NCI-H1092 (cell line): ENCODE measurements around the gene NEK6.

Experiments
- DNase-seq: peaks from one replicate; lab custom pipeline; 2025; lab: John Stamatoyannopoulos, UW

Gene NEK6

GRCh38 chr9:124354346-124355038 lies 96.7 kb downstream of the NEK6 start:
- no peak for DNase-seq

- no peak for DNase-seq
Observed at GRCh38 chr9:124355039-124355940, 97.5 kb downstream of the NEK6 start.

- DNase-seq, result no peak
Observed at GRCh38 chr9:124355941-124356744, 98.4 kb downstream of the NEK6 start.

- no peak for DNase-seq
Observed at GRCh38 chr9:124356745-124357390, 99.1 kb downstream of the NEK6 start.

- no peak for DNase-seq
Observed at GRCh38 chr9:124357721-124358361, 100.1 kb downstream of the NEK6 start.

- DNase-seq, result no peak
Observed at GRCh38 chr9:124358631-124359030, 100.9 kb downstream of the NEK6 start.

- DNase-seq, result no peak
Observed at GRCh38 chr9:124359426-124359825, 101.7 kb downstream of the NEK6 start.

GRCh38 chr9:124359855-124360678 lies 102.3 kb downstream of the NEK6 start:
- no peak for DNase-seq

- no peak for DNase-seq
Observed at GRCh38 chr9:124361128-124361527, 103.4 kb downstream of the NEK6 start.

GRCh38 chr9:124363326-124364096 lies 105.8 kb downstream of the NEK6 start:
- no peak for DNase-seq

- DNase-seq, result no peak
Observed at GRCh38 chr9:124364141-124364540, 106.4 kb downstream of the NEK6 start.

GRCh38 chr9:124365036-124365435 lies 107.3 kb downstream of the NEK6 start:
- DNase-seq, result no peak

- no peak for DNase-seq
Observed at GRCh38 chr9:124366476-124367220, 108.9 kb downstream of the NEK6 start.

GRCh38 chr9:124368692-124369091 lies 110.9 kb downstream of the NEK6 start:
- DNase-seq, result no peak

GRCh38 chr9:124369231-124369797 lies 111.6 kb downstream of the NEK6 start:
- DNase-seq, result no peak

- no peak for DNase-seq
Observed at GRCh38 chr9:124370896-124371582, 113.3 kb downstream of the NEK6 start.

GRCh38 chr9:124372038-124372437 lies 114.3 kb downstream of the NEK6 start:
- DNase-seq, result no peak

- DNase-seq, result no peak
Observed at GRCh38 chr9:124373386-124373785, 115.6 kb downstream of the NEK6 start.
